GM12864 (cell line): Measurements from ENCODE around the gene NR1D1.

Experiments used
- DNase-seq: peaks from one replicate; pipeline ENCODE4 v3.0.0-alpha.2; 2011; ENCODE audit warnings: low read depth
- H3K4me3 ChIP-seq: 2 replicates; pipeline ENCODE4 v1.5.1; 2011; ENCODE audit warnings: mild to moderate bottlenecking, low read depth, low read length, control low read depth
- TF ChIP-seq, protein P1 (sequence below): IDR thresholded peaks from 2 replicates; pipeline ENCODE4 v1.5.1; 2011; ENCODE audit warnings: low read depth, mild to moderate bottlenecking, moderate library complexity, low read length, control low read depth, inconsistent platforms; ENCODE audit errors: missing control alignments

NR1D1 gene

DNA sequence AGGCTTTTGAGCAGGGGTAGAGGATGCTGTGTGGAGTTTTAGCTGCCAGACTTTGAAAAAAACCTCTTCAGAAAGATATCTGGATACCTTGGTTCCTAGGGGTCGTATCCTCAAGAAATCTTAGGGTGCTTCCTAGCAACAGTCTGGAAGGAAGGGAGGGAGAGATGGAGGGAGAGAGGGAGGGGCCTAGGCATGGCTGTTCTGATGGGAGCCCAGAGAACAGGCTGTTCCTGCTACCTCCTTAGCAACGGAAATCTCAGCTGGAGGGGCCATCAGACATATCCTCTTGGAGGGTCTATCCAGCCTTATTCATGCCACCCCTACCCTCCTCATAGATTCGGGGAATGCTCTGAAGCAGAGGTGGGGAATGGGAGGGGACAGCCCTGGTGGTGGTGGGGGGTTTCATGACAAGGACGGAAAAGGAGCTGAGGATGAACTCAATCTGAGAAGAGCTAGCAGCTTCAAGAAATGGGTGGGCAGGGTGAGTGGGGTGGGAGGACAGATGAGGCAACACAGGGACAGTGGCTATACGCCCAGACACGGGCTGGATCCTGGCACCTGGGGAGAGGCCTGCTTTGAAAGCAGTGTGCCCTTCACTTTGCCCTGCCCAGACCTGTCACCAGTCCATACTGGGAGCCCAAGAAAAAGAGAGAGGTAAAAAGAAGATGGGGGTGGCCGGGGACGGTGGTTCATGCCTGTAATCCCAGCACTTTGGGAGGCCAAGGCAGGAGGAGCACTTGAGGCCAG, 40.5 kb downstream of the NR1D1 start:
- no peak for DNase-seq
- TF ChIP-seq, protein P1, sequence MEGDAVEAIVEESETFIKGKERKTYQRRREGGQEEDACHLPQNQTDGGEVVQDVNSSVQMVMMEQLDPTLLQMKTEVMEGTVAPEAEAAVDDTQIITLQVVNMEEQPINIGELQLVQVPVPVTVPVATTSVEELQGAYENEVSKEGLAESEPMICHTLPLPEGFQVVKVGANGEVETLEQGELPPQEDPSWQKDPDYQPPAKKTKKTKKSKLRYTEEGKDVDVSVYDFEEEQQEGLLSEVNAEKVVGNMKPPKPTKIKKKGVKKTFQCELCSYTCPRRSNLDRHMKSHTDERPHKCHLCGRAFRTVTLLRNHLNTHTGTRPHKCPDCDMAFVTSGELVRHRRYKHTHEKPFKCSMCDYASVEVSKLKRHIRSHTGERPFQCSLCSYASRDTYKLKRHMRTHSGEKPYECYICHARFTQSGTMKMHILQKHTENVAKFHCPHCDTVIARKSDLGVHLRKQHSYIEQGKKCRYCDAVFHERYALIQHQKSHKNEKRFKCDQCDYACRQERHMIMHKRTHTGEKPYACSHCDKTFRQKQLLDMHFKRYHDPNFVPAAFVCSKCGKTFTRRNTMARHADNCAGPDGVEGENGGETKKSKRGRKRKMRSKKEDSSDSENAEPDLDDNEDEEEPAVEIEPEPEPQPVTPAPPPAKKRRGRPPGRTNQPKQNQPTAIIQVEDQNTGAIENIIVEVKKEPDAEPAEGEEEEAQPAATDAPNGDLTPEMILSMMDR = no peak

DNA sequence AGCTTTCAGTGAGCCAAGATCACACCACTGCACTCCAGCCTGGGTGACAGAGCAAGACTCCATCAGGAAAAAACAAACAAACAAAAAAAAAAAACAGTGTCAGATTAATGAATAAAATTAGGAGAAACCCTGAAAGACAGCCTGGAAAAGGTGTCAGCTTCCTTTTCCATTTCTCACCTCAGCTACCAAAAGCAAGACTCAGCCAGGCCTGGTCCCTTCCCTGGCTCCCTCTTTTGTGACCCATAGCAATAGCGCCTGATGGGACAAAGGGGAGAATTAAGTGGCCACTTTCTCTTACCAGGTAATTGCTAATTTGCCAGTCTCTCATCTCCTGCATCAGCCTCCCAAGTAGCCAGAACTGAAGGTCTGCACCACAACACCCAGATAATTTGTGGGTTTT, 41.5 kb downstream of the NR1D1 start:
- TF ChIP-seq, protein P1 = no peak
- DNase-seq = no peak
- H3K4me3 ChIP-seq = no peak overlapping the region

More for the DNA sequence above, 40.5 kb downstream of the NR1D1 start:
- H3K4me3 ChIP-seq = no peak overlapping the region

DNA sequence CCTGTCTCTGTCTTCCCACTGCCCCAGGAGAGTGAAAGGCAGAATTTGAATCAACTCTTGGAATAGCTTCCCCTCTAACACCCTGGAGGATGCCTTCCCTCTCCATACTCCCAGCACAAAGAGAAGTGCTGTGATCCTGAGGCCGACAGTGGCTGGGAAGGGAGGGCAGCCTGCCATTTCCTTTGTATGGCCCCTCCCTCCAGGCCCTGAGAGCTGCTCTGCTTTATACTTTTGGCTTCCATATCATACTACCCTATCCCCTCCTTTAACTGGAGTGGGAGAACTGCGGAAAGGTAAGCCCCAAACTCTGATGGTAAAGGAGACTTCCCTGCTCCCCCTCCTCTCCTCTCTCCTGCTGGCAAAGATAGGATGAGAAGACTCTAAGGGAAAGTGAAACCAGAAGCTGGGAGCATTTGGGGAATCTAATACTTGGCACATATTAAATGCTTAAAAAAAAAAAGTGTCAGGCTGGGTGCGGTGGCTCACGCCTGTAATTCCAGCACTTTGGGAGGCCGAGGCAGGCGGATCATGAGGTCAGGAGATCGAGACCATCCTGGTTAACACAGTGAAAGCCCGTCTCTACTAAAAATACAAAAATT, 42.1 kb downstream of the NR1D1 start:
- no peak for DNase-seq
- TF ChIP-seq, protein P1 = no peak
- H3K4me3 ChIP-seq = no peak overlapping the region

DNA sequence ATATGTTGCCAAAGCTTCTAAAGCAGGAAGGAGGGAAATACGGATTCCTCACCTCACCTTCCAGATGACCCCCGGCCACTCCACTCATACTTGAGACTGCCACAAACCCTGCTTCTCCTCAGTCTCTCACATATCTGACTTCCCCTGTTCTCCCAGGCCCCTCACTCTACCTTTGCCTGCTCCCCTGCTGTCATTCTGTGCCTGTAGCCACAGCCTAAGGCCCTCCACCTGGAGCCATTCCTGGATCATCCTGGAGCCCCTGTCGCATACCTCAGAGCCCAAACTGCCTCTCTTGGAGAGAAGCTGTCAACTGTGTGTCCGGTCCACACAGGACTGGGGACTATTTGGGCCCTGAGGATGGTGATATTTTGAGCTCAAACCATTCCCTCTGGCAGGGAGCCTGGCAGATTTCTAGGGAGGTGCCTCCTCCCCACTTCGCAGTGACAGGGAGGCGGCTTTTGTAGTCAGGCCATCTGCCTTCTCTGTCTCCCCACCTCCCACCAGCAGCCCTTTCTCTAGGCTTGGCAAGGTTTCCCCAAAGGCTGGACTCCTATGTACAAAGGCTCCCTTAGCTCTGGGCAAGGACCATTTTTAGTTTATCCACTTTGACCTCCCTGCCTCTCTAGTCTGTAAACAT, 43.9 kb downstream of the NR1D1 start:
- H3K4me3 ChIP-seq = no peak overlapping the region
- no peak for DNase-seq
- TF ChIP-seq, protein P1 = no peak
